Psoas muscle (tissue), 8 donors: ENCODE data around the gene CTU2. TPM values are rescaled to one million over a fixed set of nuclear protein-coding genes. Genes with fewer than 3 reads are reported as not detected.

Experiments
- ATAC-seq, 4 donors: fragments of 200-7000 bp; cut with Tn5 transposase; one replicate each; pipeline ENCODE4 v1.9.1; 2020; ENCODE audit warnings: moderate library complexity in 3 of 4, mild to moderate bottlenecking in 2 of 4
- DNase-seq, 2 donors: peaks; one replicate each; pipeline ENCODE4 v3.0.0-alpha.2; 2020
- H3K27ac ChIP-seq: fragments of 200-600 bp; one replicate; pipeline ENCODE4 v1.8.0; 2022
- H3K27me3 ChIP-seq, 3 donors: fragments of 200-600 bp in 1 of 3; one replicate each; pipeline versions ENCODE4 v1.6.1 to v1.8.0; 2013 to 2022; ENCODE audit warnings: low read length in 2 of 3, mild to moderate bottlenecking in 2 of 3, moderate library complexity in 1 of 3; ENCODE audit not compliant: insufficient read depth in 3 of 3
- H3K36me3 ChIP-seq, 2 donors: fragments of 200-600 bp in 1 of 2; one replicate each; pipeline versions ENCODE4 v1.6.1 to v1.8.0; 2013 to 2022; ENCODE audit warnings: low read depth in 1 of 2, mild to moderate bottlenecking in 1 of 2, moderate library complexity in 1 of 2; ENCODE audit not compliant: insufficient read depth in 1 of 2
- H3K4me1 ChIP-seq: fragments of 200-600 bp; one replicate; pipeline ENCODE4 v1.8.0; 2022
- H3K4me3 ChIP-seq: fragments of 200-600 bp; one replicate; pipeline ENCODE4 v1.8.0; 2022; ENCODE audit warnings: mild to moderate bottlenecking
- H3K9me3 ChIP-seq: fragments of 200-600 bp; one replicate; pipeline ENCODE4 v1.8.0; 2022
- CTCF ChIP-seq: fragments of 200-600 bp; IDR thresholded peaks from one replicate; pipeline ENCODE4 v1.8.0; 2022; ENCODE audit warnings: antibody characterized with exemption
- WGBS, 3 donors: extraction: QIAGEN DNeasy Blood & Tissue Kit; methylation state at CpG; one replicate each; pipeline versions ENCODE4 v1.1.6 to v1.1.7; 2013; 5-methylcytosine and 5-hydroxymethylcytosine counted together
- intact Hi-C, 2 donors: fragments of 100-400 bp; cut with DNase I; formaldehyde crosslinking; loops; one replicate each; pipeline versions ENCODE4 v1.11.0 to v1.14.2; 2022
- polyA plus RNA-seq, 3 donors: library from polyadenylated mRNA; stranded (reverse); fragments of 200-250 nt; gene quantifications; one replicate each; pipeline ENCODE4 v1.2.3, GENCODE V29; 2013
- total RNA-seq, 4 donors: library from RNA; stranded (reverse); fragmentation: NEBNext Ultra II Directional in 2 of 4; extraction: Animal tissue kit (Norgen Biotek cat#: 25700) in 2 of 4; gene quantifications; one replicate each; pipeline versions ENCODE4 v1.2.1 to v1.2.4, GENCODE V29; 2021 to 2023
- donor health status: healthy with polysubstance abuse.
- donor health status: DM: no; HTN: no; CAD: no; lungs with moderate emphysema.
- donor health status: Bipolar disorder and iron deficiency.
- donor health status: healthy.
- donor health status: DM: yes; HTN: yes; CAD: no.
- donor health status: DM: no; HTN: no; CAD: no.
- donor health status: DM: no; HTN: no; CAD: no.
- donor health status: DM: yes; HTN: yes; CAD: no.

Gene CTU2
- total and polyA plus RNA-seq, 7 donors = 12.4 to 24.1 (median 20.2) TPM

- DNase-seq (no peak), ATAC-seq (no peak)
- H3K4me1 ChIP-seq = no peaks in the 10 kb centered on the region
- WGBS, 3 donors = 93 to 96% (median 94%) methylated on average over 21 of the region's 21 CpGs
- H3K36me3 ChIP-seq = peaks cover 7 to 66% of the 10 kb centered on the region in 2 donors
- no peak overlapping the region for H3K4me3 ChIP-seq
- intact Hi-C loops = no loop called here
- no peaks in the 10 kb centered on the region for H3K9me3 ChIP-seq
- no peak for TF ChIP-seq CTCF
- H3K27ac ChIP-seq = no peak overlapping the region
- H3K27me3 ChIP-seq = no peaks in the 10 kb centered on the region
These were observed 10.3 kb downstream of the CTU2 start for GRCh38 chr16:88716601-88717001.

- peaks cover 7 to 79% of the 10 kb centered on the region in 2 donors for H3K36me3 ChIP-seq
- no peaks in the 10 kb centered on the region for H3K9me3 ChIP-seq
- intact Hi-C loops = no loop called here
- DNase-seq = no peak
- no peaks in the 10 kb centered on the region for H3K4me1 ChIP-seq
- ATAC-seq = no peak
- TF ChIP-seq CTCF = no peak
- WGBS, 3 donors = 83 to 90% (median 83%) methylated on average over 11 of the region's 11 CpGs
- H3K4me3 ChIP-seq = no peak overlapping the region
- no peak overlapping the region for H3K27ac ChIP-seq
- H3K27me3 ChIP-seq = no peaks in the 10 kb centered on the region
These were observed 11.9 kb downstream of the CTU2 start for GRCh38 chr16:88718178-88718577.

- no peak for TF ChIP-seq CTCF
- intact Hi-C loops = no loop called here
- H3K4me1 ChIP-seq = no peaks in the 10 kb centered on the region
- no peaks in the 10 kb centered on the region for H3K27me3 ChIP-seq
- no peaks in the 10 kb centered on the region for H3K9me3 ChIP-seq
- 57 to 68% (median 66%) methylated on average over 29 of the region's 29 CpGs for WGBS, 3 donors
- peaks cover 7 to 78% of the 10 kb centered on the region in 2 donors for H3K36me3 ChIP-seq
- DNase-seq (no peak), ATAC-seq (peak in 2 of 4 donors; percentile 6 to 22)
- no peak overlapping the region for H3K27ac ChIP-seq
- no peak overlapping the region for H3K4me3 ChIP-seq
These were observed 13.1 kb downstream of the CTU2 start for GRCh38 chr16:88719267-88719932.

GRCh38 chr16:88719933-88720296 lies 13.6 kb downstream of the CTU2 start:
- no peak for ATAC-seq
- Histone ChIP-seq H3K36me3 (peaks cover 5 to 78% of the 10 kb centered on the region in 2 donors), H3K9me3 (no peaks in the 10 kb centered on the region), H3K27me3 (no peaks in the 10 kb centered on the region), H3K27ac (no peak overlapping the region), H3K4me1 (no peaks in the 10 kb centered on the region), H3K4me3 (no peak overlapping the region)
- WGBS, 3 donors = 94% methylated on average over 14 to 19 of the region's 19 CpGs
- TF ChIP-seq CTCF = no peak
- intact Hi-C loops = no loop called here
- DNase-seq = no peak
